ENCODE data around the gene RREB1. TPM values are rescaled to one million over a fixed set of nuclear protein-coding genes. Genes with fewer than 3 reads are reported as not detected.

The RREB1 gene
- total RNA-seq, 1 experiment from 2014 or later, result 35.8 TPM

DNA sequence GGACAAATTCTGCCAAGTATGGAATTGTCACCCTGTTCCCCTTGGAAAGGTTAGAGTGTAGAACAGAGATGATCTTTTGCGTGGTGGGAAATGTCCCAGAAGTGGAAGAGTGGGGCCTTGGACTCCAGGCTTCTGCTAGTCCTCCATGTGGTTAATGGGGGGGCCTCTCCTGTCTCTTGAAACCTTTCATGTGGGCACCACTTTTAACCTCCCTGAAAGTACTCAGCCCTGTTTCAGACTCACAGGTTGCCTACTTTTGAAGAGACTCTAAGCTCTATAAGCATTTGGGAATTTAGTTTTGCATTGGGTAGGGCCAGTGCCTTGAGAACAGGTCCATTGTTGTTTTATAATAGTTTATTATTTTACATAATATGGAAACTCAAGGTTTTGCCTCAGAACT lies 17.5 kb downstream of the RREB1 start:
- Histone ChIP-seq H3K23me2 (ENCODE audit: insufficient read length, low read depth, low read length, poor library complexity, severe bottlenecking) (no peaks in the 10 kb centered on the region), H3K9me3 (ENCODE audit: control insufficient read depth, low read depth, low read length) (no peaks in the 10 kb centered on the region), H2BK12ac (ENCODE audit: insufficient read length, low read depth, low read length) (no peak overlapping the region), H3K4me1 (ENCODE audit: insufficient read depth, low read length) (no peaks in the 10 kb centered on the region; the same call in 1 of the 2 replicates), H3K14ac (ENCODE audit: insufficient read depth, low read length) (no peak overlapping the region), H2AFZ (ENCODE audit: low read length) (no peak overlapping the region), H3K23ac (ENCODE audit: insufficient read length, low read depth, low read length) (no peak overlapping the region), H2BK15ac (ENCODE audit: low read depth, low read length) (no peak overlapping the region), H2AK5ac (ENCODE audit: insufficient read length, low read length) (no peak overlapping the region), H3K18ac (ENCODE audit: insufficient read length, low read depth, low read length) (no peak overlapping the region), H3K27ac (ENCODE audit: insufficient read length, low read depth, low read length) (no peak overlapping the region), H3K4ac (ENCODE audit: low read depth, low read length) (no peak overlapping the region), H4K8ac (replicated peaks; ENCODE audit: insufficient read length, low read depth, low read length) (no peak overlapping the region), H2BK5ac (ENCODE audit: insufficient read length, low read length) (no peak overlapping the region), H2BK20ac (ENCODE audit: low read depth, low read length, poor library complexity, severe bottlenecking) (no peak overlapping the region), H4K5ac (ENCODE audit: insufficient read length, low read depth, low read length) (no peak overlapping the region), H3K4me2 (ENCODE audit: insufficient read depth, insufficient read length, low read length) (no peak overlapping the region), H3K9ac (ENCODE audit: extremely low read depth, insufficient read length, low read length) (no peak overlapping the region), H3K79me1 (ENCODE audit: insufficient read depth, low read depth, low read length, poor library complexity, severe bottlenecking) (peaks cover 3% of the 10 kb centered on the region), H4K91ac (ENCODE audit: insufficient read length, low read depth, low read length) (no peak overlapping the region), H2BK120ac (ENCODE audit: low read depth, low read length, poor library complexity, severe bottlenecking) (no peak overlapping the region), H4K20me1 (ENCODE audit: control insufficient read depth, insufficient read depth, insufficient read length) (no peaks in the 10 kb centered on the region), H3T11ph (ENCODE audit: low read length) (no peak overlapping the region), H3K56ac (ENCODE audit: insufficient read length, low read depth, low read length) (no peak overlapping the region), H3K79me2 (ENCODE audit: insufficient read depth, low read length) (peaks cover 18% of the 10 kb centered on the region; the same call in 1 of the 2 replicates), H3K27me3 (ENCODE audit: insufficient read depth, low read length) (no peaks in the 10 kb centered on the region)
- TF ChIP-seq CTCF (conservative IDR thresholded peaks at IDR 0.05), result no peak
- Mint-ChIP-seq H3K4me3 (no peak overlapping the region), H3K27ac (no peak overlapping the region), H3K9me3 (no peaks in the 10 kb centered on the region), H3K4me1 (peaks cover 22 to 28% of the 10 kb centered on the region in 2 experiments), H3K36me3 (ENCODE audit: insufficient read depth in 1 of 3, low read depth in 3 of 3) (peaks cover 2 to 14% (median 9%) of the 10 kb centered on the region in 3 experiments; a peak in 5 of 7 replicates), H3K27me3 (ENCODE audit: low read depth) (no peaks in the 10 kb centered on the region)
- DNase-seq, result no peak
- WGBS (ENCODE audit: extremely low coverage, insufficient read length, low lambda C conversion rate), result no CpG with 5 or more reads among the region's 1 CpG

Measured in H9 (cell line).